HS-5 (cell line): ENCODE data around the gene ZNF486.
"Not testable (repeated sequence)": the region's sequence is repeated elsewhere in the genome, so short reads cannot be mapped to it uniquely, and the experiment has no call there.

Source experiments
- DNase-seq: peaks from one replicate; pipeline ENCODE4 v3.0.0-alpha.2; 2012; ENCODE audit warnings: low read depth

ZNF486 gene

DNA sequence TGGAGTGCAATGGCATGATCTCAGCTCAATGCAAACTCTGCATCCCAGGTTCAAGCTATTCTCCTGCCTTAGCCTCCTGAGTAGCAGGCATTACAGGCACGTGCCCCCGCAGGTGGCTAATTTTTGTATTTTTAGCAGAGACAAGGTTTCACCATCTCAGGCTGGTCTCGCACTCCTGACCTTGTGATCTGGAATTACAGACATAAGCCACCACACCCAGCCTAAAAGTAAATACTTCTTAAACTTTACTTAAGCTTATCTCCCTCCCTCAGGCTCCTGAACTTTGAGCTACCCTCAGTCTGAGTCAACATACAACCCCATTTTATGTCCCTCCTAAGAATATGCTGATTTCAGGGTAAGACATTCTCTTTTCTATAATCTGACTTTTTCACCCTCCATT, 66.1 kb downstream of the ZNF486 start:
- no peak for DNase-seq

GRCh38 chr19:20235156-20235555, 68.1 kb downstream of the ZNF486 start:
- DNase-seq: no peak

DNA sequence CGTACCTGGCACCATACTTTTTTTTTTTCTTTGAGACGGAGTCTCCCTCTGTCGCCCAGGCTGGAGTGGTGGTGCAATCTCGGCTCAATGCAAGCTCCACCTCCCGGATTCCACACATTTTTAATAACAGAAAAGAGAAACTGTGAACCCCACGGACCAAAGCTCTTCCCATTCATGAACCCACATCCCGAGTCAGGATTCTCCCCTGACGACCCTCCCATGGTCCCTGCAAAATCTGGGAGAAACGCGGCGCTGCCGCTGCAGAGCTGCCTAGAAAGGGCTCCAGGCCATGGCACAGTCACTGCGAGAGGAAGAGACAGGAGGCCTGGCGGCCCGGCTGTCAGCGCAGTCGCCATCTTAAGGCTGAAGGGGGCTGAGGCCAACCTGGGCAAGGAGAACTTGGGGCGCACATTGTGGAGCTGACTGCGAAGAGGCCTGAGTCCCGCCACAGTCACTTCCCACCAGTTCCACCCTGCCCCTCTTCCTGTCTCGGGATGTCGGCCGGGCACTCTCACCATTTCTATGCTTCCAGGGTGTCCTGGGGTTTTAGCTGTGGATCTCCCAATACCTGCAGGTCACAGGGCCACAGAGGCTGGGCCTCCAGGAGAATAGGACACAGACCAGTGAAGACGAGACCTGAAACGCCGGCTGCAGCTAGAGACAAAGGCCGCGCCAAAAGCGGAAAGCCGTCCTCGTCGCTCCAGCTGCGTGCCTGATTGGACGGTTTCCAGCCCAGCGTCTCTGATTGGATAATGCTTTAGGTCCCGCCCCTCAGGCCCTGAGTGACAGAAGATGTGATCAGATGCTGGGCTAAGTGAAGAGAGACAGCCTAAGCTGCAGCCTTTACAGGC, 71.0 kb downstream of the ZNF486 start:
- DNase-seq: peak; percentile 57

DNA sequence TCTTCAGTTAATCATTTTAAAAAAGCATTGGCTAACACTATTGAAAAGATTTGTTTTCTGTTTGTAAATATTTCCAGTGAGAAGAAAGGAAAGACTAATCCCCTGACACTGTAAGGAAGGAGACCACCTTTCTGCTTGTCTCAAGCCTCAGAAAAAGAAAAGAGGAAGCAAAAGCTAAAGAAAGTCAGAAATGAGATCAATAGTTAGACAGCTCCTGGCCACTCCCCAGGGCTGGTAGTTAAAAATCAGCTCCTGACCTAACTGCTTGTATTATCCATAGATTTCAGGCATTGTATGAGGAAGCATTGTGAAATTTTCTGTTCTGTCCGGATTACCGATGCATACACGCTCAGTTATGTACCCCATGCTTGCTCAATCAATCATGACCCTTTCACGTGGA, 76.6 kb downstream of the ZNF486 start:
- no peak for DNase-seq

DNA sequence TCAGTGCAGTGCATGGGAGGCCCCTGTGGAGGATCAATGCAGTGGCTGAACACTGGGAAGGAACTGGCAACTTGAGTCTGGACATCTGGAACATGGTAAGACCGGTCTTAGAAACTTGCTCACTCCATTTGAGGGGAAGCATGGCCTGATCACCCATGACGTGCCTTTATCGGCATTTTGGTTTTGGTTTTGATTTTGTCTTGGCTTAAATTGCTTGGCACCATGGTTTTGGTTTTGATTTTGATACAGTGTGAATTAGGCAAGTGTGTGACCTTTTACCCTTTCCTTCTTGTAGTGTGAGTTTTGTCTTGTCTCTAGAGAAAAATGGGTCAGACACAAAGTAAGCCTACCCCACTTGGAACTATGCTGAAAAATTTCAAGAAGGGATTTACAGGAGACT, 77.3 kb downstream of the ZNF486 start:
- DNase-seq: no peak

GRCh38 chr19:20245309-20245708, 78.3 kb downstream of the ZNF486 start:
- no peak for DNase-seq

- no peak for DNase-seq
Measured at GRCh38 chr19:20247016-20247683, 80.1 kb downstream of the ZNF486 start.

DNA sequence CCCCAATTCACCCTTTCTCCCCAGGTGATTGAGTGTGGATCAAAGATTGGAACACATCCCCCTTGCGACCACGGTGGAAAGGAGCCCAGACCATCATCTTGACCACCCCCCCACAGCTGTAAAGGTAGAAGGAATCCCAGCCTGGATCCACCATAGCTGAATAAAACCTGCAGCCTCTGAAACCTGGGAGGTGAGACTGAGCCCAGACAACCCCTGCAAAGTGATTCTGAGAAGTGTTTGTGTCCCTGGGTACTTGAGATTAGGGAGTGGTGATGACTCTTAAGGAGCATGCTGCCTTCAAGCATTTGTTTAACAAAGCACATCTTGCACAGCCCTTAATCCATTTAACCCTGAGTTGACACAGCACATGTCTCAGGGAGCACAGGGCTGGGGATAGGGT, 81.2 kb downstream of the ZNF486 start:
- not testable (repeated sequence) for DNase-seq
